Smooth muscle cell (in vitro differentiated cells): ENCODE measurements around the gene SERINC3. TPM values are rescaled to one million over a fixed set of nuclear protein-coding genes. Genes with fewer than 3 reads are reported as not detected.

Experiments used
- DNase-seq: peaks from one replicate; lab custom pipeline; 2025; ENCODE audit not compliant: unreplicated experiment; lab: John Stamatoyannopoulos, UW
- H2AFZ ChIP-seq: fragments of 200-600 bp; sonication (generic); 2 replicates; pipeline ENCODE4 v1.6.0; 2016; ENCODE audit warnings: antibody characterized with exemption, low read depth, mild to moderate bottlenecking
- H3F3A ChIP-seq: fragments of 200-600 bp; sonication (generic); 2 replicates; pipeline ENCODE4 v1.6.0; 2017; ENCODE audit warnings: antibody characterized with exemption, low read depth
- H3K27ac ChIP-seq: fragments of 200-600 bp; sonication (generic); 2 replicates; pipeline ENCODE4 v1.5.1; 2016; ENCODE audit warnings: low read depth, mild to moderate bottlenecking
- H3K27me3 ChIP-seq: fragments of 200-600 bp; sonication (generic); 2 replicates; pipeline ENCODE4 v1.6.1; 2016; ENCODE audit warnings: low read depth, mild to moderate bottlenecking
- H3K36me3 ChIP-seq: fragments of 200-600 bp; sonication (generic); 2 replicates; pipeline ENCODE4 v1.5.1; 2016; ENCODE audit warnings: low read depth
- H3K4me1 ChIP-seq: fragments of 200-600 bp; sonication (generic); 2 replicates; pipeline ENCODE4 v1.5.1; 2016; ENCODE audit warnings: low read depth
- H3K4me2 ChIP-seq: fragments of 200-600 bp; sonication (generic); 2 replicates; pipeline ENCODE4 v1.6.0; 2016; ENCODE audit warnings: mild to moderate bottlenecking
- H3K4me3 ChIP-seq: fragments of 200-600 bp; sonication (generic); 2 replicates; pipeline ENCODE4 v1.5.1; 2016; ENCODE audit warnings: mild to moderate bottlenecking
- H3K79me2 ChIP-seq: fragments of 200-600 bp; sonication (generic); 2 replicates; pipeline ENCODE4 v1.6.0; 2016; ENCODE audit warnings: low read depth, mild to moderate bottlenecking
- H3K9ac ChIP-seq: fragments of 200-600 bp; sonication (generic); 2 replicates; pipeline ENCODE4 v1.6.0; 2016; ENCODE audit warnings: low read depth
- H3K9me3 ChIP-seq: fragments of 200-600 bp; sonication (generic); replicated peaks from 2 replicates; pipeline ENCODE4 v1.5.1; 2016; ENCODE audit warnings: low read depth
- H4K20me1 ChIP-seq: fragments of 200-600 bp; sonication (generic); 2 replicates; pipeline ENCODE4 v1.6.0; 2016; ENCODE audit warnings: low read depth
- CTCF ChIP-seq: fragments of 200-600 bp; sonication (generic); IDR thresholded peaks from 2 replicates; pipeline ENCODE4 v1.5.1; 2017; ENCODE audit warnings: borderline replicate concordance, mild to moderate bottlenecking, antibody characterized with exemption; ENCODE audit not compliant: insufficient read depth, poor library complexity, severe bottlenecking
- WGBS: methylation state at CpG from one replicate; pipeline ENCODE4 v1.1.7; 2016; ENCODE audit warnings: low lambda C conversion rate; 5-methylcytosine and 5-hydroxymethylcytosine counted together
- polyA plus RNA-seq: library from polyadenylated mRNA; unstranded; fragments of >200 nt; fragmentation: Nextera tagmentation; extraction: Ambion mirVana; gene quantifications from 2 replicates; pipeline ENCODE4 v1.2.1, GENCODE V29; 2016
- total RNA-seq: library from RNA; depleted of rRNA; stranded (reverse); fragments of >200 nt; gene quantifications from 2 replicates; pipeline ENCODE4 v1.2.3, GENCODE V29; 2014

SERINC3 gene
- total and polyA plus RNA-seq, 2 experiments from 2014 or later, result 84.9 to 99.5 TPM

- Histone ChIP-seq H3K9ac (no peak overlapping the region), H4K20me1 (peaks cover 3% of the 10 kb centered on the region), H3K27ac (peak overlapping the region; percentile 28), H2AFZ (no peak overlapping the region), H3K27me3 (no peaks in the 10 kb centered on the region), H3F3A (no peaks in the 10 kb centered on the region), H3K9me3 (no peaks in the 10 kb centered on the region), H3K4me2 (no peak overlapping the region), H3K36me3 (peaks cover 48% of the 10 kb centered on the region), H3K4me1 (no peaks in the 10 kb centered on the region), H3K4me3 (no peak overlapping the region), H3K79me2 (peaks cover 5% of the 10 kb centered on the region)
- WGBS, result 92% methylated on average over 6 of the region's 6 CpGs
- no peak for DNase-seq
- no peak for TF ChIP-seq CTCF
These were observed 17.2 kb downstream of the SERINC3 start for GRCh38 chr20:44504402-44505307.

GRCh38 chr20:44502968-44503367 lies 18.9 kb downstream of the SERINC3 start:
- 100% methylated on average over 1 of the region's 1 CpG for WGBS

DNA sequence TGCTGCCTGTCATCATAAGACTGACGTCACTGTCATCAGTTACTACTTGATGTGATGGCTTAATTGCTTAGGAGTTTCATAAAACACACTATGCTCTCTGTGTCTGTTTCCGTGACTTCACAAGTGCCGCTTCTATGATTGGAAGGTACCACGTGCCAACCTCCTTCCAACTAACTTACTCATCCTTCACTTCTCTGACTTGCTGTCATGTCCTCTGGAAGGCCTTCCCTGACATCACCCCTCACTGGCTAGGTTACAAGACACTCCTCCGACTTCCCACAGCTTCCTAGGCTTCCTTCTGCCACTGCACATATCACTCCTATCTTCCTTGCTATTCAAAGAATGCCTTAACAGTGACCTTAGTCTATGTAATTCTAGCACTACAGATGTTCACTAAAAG lies 20.4 kb downstream of the SERINC3 start:
- WGBS, result 76% methylated on average over 5 of the region's 5 CpGs
- DNase-seq, result no peak
- H4K20me1 ChIP-seq, result no peaks in the 10 kb centered on the region

More at GRCh38 chr20:44502968-44503367, 18.9 kb downstream of the SERINC3 start:
- Histone ChIP-seq H3K4me3 (no peak overlapping the region), H3K27me3 (no peaks in the 10 kb centered on the region), H2AFZ (no peak overlapping the region), H4K20me1 (no peaks in the 10 kb centered on the region), H3K9ac (no peak overlapping the region), H3K79me2 (no peaks in the 10 kb centered on the region), H3F3A (no peaks in the 10 kb centered on the region), H3K36me3 (peaks cover 32% of the 10 kb centered on the region), H3K9me3 (no peaks in the 10 kb centered on the region), H3K4me2 (no peak overlapping the region), H3K4me1 (no peaks in the 10 kb centered on the region), H3K27ac (no peak overlapping the region)
- DNase-seq, result no peak
- no peak for TF ChIP-seq CTCF

More for the DNA sequence above, 20.4 kb downstream of the SERINC3 start:
- Histone ChIP-seq H3K36me3 (peaks cover 18% of the 10 kb centered on the region), H3K79me2 (no peaks in the 10 kb centered on the region), H3K9ac (no peak overlapping the region), H3F3A (no peaks in the 10 kb centered on the region), H2AFZ (no peak overlapping the region), H3K27ac (peak overlapping the region; percentile 42), H3K27me3 (no peaks in the 10 kb centered on the region), H3K4me2 (no peak overlapping the region), H3K4me1 (peaks cover 4% of the 10 kb centered on the region), H3K4me3 (no peak overlapping the region), H3K9me3 (no peaks in the 10 kb centered on the region)
- TF ChIP-seq CTCF, result no peak
